HT1080 (cell line): ENCODE measurements around the gene KLK2. TPM values are rescaled to one million over a fixed set of nuclear protein-coding genes. Genes with fewer than 3 reads are reported as not detected.

ENCODE experiments used
- DNase-seq: peaks from one replicate; pipeline ENCODE4 v3.0.0-alpha.2; 2015; ENCODE audit warnings: low read depth
- polyA plus RNA-seq, 2 experiments: library from polyadenylated mRNA; depleted of rRNA; stranded (reverse); fragments of >200 nt; gene quantifications; 2 replicates each; pipeline ENCODE4 v1.2.3, GENCODE V29; 2015
- total RNA-seq: library from RNA; depleted of rRNA; stranded (reverse); fragments of >200 nt; shearing (Covaris generic); gene quantifications from 2 replicates; pipeline ENCODE4 v1.2.3, GENCODE V29; 2014; rRNA removed

The KLK2 gene
- not detected in 2 replicates for total RNA-seq
- 0.11 TPM in 1 of 2 replicates, not detected in the other for polyA plus RNA-seq (2015; cell fraction: cytosol; rRNA removed)
- polyA plus RNA-seq (2015; cell fraction: nucleus; rRNA removed): 0.67 and 1.1 TPM in 2 replicates

DNA sequence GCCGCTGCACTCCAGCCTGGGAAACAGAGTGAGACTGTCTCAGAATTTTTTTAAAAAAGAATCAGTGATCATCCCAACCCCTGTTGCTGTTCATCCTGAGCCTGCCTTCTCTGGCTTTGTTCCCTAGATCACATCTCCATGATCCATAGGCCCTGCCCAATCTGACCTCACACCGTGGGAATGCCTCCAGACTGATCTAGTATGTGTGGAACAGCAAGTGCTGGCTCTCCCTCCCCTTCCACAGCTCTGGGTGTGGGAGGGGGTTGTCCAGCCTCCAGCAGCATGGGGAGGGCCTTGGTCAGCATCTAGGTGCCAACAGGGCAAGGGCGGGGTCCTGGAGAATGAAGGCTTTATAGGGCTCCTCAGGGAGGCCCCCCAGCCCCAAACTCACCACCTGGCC lies at the start of gene KLK2:
Gene KLK2 (plus strand): TSS at position 384 of the 400 bp plus-strand sequence. CDS start 35 bp downstream, outside the sequence.
- DNase-seq: no peak

DNA sequence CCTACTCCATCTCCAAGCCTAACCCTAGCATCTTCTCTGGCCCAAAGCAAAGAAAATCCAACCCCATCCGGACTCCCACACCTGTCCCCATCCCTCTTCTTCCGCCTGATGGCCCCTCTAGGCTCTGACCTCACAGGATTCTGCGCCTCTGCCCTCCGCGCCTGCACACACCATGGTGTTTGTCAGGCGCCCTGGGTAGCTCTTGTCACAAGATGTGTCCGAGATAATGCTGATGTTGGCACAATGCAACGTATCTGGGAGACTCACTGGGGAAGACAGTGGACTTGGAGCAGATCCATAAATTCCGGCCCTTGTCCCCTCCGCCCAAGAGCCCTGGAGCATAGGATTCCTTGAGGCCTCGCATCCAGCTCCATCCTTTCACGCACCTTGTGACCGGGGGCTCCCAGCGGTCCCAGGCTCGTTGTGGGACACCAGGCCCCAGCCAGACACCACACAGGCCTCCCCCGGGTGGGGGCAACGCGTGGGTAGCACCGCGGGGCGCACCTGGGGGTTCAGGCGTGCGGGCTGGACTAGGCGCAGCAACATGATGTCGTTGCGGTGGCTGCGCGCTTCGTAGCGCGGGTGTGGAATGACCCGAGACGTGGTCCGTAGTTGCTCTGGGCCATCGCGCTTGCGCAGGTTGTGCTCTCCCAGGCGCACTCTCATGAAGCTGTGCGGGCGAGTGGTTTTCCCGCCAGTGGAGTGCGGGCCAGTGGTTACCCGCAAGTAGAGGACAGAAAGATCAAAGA lies 46.6 kb upstream of the KLK2 start:
- DNase-seq: no peak

DNA sequence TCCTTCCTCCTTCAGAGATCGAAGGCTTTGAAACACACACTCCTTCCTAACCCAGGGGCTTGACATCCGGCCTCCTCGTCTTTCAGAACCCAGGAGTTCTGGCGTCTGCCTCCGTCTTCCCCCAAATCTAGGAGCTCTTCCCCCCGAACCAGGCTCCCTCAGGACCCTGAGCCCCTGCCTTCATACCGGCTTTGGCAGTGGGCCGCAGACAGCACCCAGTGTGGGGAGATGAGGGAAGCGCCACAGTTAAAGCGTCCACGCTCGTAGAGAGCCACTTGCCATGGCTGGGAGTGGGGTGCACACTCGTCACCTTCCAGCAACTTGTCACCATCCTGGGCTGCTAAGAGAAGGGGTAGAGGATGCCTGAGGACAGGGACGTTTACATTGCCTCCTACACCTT lies 45.8 kb upstream of the KLK2 start:
- DNase-seq: no peak

DNA sequence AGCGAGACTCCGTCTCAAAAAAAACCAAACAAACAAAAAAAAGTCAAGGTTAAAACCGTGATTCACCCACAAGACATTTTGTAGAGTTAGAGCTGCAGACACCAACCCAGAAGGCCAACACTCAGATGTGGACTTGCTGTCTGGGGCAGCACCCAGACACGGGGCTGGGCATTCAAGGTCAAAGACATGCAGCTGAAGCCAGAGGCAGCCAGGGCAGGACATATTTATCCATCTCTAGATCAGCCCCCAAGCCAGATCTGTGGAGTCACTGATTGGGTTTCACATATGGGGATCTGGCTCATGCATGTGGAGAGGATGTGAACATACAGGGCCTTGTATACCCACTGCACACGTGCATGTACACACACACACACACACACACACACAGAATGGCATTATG lies 43.4 kb upstream of the KLK2 start:
- DNase-seq: peak; percentile 16

DNA sequence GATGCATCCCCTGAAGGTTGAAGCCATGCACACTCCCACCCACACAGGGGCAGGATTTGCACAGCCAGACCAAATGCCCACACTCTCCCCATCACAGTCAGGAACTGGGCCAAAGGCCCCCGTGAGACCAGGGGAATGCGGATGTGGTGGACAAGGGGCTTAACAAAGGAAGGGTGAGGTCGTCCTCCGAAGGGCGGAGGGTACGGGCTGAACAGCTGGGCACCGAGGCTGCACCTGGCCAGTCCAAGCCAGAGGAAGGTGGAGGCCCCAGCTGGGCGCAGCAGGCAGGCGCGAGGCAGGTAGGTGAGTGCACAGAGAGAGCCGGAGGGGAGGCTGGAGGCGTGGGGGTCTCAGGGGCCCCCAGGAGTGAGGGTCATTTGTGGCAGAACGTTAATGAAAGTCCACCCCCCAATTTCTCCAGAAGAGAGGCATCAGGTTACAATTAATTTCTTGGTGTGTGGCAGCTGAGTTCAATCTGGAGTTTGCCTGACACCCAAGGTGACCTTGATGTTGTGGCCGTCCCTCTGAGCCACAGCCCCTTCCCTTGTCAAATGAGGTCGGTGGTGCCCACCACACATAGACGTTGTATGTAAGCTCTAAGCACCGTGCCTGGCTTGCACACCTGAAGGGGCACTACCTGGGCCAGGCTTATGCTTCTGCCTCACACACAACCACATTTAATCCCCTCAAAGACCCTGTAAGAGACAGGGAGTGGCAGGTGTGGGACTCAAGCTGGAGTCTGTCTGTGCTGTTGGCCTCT lies 42.8 kb upstream of the KLK2 start:
- peak; percentile 41 for DNase-seq

DNA sequence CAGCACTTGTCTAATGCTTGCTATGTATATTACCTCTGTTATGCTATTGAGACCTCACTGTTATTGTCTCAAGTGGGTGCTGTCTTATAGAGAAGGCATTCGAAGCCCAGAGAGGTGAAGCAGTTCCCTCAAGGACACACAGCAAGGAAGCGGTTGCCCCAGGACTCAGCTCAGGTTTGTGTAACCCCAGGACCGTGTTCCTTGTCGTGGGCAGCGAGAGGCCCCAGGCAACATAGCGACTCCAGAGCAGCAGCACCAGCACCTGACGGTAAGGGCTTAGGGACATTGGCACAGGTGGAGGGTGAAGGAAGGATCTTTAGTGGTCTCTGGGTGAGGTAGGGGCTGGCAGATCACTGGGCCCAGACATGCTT lies 42.2 kb upstream of the KLK2 start:
- DNase-seq: no peak

DNA sequence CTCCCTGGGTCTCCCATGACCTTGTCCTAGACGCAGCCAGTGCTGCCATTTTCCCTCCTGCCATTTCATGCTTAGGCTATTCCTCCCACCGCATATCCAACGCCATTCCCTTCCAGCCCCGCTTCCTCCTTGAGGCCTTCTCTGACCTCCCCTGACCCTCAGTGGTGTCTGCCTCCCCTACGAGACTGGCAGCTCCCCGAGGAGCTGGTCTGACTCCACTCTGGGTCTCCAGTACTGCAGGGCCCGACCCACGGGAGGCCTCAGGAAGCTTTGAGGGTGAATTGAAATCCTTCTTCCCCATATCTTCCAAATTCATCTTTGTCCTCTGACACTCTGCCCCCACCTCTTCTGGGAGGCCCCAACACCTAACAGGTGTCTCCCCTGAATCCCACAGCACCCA lies 40.6 kb upstream of the KLK2 start:
- no peak for DNase-seq

DNA sequence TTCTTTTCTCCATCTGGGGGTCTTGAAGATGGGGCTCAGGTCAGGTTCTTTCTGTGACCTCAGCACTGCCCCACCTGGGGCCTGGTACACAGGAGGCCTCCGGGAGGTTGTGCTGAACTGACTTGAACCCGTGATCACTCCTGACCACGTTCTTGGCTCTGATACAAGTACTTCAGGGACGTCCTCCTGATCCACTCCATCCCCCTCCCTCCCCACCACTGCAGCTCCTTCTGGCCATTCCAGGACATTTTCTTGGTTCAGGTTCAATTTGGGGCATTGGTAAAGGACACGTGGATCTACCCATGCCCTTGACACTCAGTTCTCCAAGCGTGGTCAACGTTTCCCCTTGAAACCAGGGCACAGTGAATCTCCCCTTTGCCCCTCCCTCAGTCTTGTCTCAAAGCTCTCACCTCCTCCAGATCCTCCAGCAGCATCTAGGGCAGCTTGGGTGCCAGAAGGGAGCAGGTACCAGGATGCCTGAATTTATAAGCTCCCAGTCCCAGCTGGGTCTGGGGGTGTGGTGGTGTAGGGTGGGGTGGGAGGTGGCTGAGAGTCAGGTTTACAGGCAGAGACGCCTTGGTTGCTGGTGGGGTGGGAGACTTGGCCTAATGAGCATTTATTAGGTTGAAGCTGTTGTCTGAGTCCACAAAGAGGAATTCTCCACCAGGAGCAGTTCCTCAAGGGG lies 40.0 kb upstream of the KLK2 start, which contains the start of gene KLK15:
Gene KLK15 (minus strand): TSS at position 458 of the 685 bp plus-strand sequence. CDS start 2,082 bp downstream, outside the sequence.
- no peak for DNase-seq

DNA sequence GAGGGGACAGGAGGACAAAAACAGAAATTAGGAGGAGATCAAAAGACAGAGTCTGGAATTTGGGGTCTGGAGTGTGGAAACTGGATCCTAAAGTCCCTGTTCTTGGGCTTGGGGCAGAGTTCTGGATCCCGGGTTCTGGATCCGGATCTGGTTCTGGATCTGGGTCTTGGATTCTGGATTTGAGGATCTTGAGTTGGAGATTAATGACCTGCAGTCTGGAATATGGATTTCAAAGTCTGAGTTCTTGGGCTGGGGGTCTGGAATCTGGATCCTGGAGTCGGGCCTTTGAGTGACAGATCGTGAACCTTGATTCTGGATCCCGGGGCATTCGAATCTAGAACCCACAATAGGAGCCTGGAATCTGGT lies 39.5 kb upstream of the KLK2 start:
- no peak for DNase-seq

DNA sequence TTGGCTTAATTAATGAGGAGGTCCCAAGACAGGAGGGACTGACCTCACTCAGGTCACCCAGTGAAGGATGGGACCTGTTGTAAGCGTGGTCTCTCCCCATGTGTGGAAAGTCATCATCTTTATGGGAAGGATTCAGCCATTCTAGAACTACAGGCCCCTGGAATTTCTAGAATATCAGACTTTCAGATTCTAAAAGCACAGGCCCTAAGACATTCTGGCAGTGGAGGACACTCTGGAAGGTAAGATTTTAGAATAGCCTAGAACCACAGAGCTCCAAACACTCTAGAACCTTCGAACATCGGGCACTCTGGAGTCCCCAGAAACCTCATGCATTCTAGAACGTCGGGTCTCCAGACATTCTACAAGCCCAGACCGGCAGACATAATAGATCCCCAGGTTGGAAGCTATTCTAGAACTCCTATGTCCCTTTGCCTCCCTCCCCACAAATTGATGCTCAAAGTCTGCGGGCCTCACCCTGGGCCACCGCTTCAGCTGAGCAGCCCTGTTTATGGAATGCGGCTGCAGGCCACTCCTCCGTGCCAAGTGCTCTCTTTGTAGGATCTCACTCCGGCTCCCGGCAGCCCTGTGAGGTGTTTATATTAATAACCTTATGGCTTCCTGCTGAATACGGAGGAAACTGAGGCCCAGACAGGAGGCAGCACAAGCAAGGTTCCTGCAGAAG lies 38.0 kb upstream of the KLK2 start:
- no peak for DNase-seq

DNA sequence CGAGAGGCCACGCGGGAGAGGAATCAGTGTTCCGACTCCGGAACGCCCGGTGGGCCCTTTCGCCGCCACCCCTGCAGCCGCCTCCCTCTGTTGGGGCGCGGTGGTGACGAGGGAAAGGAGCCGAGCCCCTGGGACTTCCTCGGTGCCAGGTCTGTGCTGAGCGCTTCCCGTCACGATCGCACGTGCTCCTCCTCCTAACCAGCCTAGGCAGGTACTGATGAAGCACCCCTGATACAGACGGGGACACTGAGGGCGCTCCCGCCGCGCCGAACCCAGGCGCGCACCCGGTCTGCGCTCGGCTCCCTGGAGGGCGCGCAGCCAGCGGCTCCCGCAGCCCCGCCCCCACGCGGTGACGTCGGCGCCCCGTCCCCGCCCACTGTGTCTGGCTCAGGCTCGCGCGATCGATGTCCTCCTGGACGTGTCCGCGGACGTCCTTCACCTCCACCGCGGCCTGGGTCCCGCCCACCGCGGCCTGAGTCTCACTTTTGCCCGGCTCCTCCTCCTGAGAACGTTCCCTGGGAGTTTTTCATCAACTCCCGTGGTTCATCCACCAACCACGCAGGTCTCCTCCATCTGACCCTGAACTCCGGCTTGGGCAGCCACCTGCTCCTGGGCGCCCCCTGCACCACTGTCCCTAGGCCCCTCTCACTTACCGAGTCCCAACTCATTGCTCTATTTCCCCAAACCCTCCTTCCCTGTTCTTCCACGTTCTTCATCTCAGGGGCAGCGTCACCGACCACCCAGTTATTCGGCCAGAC lies 37.3 kb upstream of the KLK2 start:
- DNase-seq: peak; percentile 48

DNA sequence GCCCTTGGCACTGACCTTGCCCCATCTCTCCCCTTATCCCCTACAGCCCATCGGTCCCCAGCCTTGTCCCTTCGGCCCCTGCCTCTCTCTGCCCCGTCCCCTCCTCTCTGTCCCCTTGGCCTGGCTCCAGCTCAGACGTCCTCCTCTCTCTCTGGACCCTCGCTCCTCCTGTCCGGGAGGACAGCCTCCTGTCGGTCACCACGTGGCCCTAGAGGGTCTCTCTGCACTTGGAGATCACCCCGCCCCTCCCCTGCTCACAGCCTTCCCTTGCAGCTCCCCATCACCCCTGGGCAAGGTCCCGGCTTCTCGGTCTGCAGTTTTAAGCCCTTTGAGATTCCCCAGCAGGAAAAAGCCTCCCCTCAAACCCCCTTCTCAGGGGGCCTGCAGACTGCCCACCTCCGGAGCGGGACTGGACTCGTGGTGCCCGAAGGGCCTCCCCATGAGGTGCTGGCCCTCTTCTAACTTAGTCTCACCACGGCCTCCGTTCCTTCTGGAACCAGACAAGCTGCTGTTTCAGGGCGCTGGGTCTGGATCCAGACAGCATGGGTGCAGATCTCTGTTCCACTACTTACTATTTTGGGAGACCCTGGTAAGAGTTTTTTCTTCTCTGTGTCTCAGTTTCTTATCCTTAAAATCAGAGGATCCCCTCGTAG lies 36.6 kb upstream of the KLK2 start:
- DNase-seq: no peak

DNA sequence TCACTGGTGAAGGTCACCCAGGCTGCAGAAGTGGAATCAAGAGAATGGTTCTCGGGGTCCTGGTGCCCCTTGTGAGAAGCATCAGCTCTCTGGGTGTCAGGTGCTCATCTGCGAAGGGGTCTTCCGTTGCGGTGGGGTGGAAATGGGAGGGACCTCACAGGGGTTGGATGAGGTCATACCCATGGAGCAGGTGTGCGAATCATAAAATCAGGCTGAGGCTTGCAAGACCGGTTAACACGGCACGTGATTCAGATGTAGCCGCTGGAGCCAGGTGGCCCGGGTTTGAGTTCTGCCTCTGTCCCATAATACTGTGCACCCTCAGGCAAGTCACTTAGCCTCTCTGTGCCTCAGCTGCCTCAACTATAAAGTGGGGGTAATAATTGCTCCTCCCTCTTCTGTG lies 35.9 kb upstream of the KLK2 start:
- DNase-seq: no peak

DNA sequence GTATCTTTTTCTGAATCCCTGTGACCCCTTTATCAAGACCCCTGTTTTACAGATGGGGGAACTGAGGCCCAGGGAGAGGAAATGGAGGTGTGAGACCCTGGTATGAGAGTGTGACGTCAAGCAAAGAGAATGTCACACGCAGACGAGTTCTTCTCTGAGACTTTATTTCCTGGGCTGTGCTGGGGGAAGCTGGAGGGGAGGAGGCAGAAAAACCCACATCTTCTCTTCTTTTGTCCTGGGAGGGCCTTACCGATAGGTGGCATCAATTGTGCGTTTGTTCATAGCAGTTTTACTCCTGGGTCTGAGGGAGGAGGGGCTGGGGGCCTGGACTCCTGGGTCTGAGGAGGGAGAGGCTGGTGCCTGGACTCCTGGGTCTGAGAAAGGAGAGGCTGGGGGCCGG lies 35.0 kb upstream of the KLK2 start:
- peak; percentile 28 for DNase-seq

DNA sequence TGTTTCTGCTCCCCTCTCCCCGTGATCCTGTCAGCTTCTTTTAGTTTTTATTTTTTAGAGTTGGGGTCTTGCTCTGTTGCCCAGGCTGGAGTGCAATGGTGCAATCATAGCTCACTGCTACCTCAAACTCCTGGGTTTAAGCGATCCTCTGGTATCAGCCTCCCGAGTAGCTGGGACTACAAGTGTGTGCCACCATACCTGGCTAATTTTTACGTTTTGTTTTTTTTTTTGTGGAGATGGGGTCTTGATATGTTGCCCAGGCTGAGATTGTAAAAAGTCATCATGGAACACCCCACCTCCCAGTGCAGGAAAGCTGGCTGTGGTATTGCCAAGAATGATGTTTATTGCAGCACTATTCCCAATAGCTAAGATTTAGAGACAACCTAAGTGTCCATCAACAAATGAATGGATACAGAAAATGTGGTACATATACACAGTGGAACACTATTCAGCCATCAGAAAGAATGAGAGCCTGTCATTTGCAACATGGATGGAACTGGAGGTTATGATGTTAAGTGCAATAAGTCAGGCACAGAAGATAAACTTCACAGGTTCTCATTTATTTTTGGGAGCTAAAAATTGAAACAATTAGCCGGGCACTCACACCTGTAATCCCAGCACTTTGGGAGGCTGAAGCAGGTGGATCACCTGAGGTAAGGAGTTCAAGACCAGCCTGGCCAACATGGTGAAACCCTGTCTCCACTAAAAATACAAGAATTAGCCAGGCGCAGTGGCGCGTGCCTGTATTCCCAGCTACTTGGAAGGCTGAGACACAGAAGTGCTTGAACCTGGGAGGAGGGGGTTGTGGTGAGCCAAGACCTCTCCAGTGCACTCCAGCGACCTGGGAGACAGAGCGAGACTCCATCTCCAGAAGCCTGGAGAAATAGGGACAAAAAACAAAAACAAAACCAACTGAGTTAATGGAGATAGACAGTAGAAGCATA lies 33.3 kb upstream of the KLK2 start:
- no peak for DNase-seq

DNA sequence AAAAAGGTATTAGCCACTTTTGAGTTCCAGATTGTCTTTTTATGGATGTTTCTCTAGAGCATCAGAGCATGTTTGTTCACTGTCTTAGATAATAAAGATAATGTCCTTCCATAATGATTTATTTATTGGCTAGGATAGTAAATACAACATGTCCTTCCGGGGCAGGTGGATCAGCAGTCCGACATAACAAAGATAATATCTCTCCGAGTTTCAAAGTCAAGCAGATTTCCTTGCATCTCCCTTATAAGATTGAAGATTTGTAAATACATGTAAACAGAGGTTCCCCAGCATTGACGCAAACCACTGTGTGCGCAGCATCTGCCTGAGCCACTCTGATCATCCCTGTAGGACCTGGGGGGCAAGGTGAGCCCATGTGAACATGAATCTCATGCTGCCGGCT lies 31.1 kb upstream of the KLK2 start:
- DNase-seq: no peak

DNA sequence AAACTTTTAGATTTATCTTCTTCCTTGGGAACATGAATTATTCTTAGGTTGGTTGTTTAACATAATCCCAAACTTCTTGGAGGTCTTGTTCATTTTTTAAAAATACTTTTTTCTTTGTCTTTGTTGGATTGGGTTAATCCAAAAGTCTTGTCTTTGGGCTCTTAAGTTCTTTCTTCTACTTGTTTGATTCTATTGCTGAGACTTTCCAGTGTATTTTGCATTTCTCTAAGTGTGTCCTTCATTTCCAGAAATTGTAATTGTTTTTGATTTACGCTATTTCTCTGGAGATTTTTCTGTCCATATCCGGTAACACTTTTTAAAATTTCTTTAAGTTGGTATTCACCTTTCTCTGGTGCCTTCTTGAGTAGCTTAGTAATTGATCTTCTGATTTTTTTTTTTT lies 30.0 kb upstream of the KLK2 start:
- DNase-seq: no peak

DNA sequence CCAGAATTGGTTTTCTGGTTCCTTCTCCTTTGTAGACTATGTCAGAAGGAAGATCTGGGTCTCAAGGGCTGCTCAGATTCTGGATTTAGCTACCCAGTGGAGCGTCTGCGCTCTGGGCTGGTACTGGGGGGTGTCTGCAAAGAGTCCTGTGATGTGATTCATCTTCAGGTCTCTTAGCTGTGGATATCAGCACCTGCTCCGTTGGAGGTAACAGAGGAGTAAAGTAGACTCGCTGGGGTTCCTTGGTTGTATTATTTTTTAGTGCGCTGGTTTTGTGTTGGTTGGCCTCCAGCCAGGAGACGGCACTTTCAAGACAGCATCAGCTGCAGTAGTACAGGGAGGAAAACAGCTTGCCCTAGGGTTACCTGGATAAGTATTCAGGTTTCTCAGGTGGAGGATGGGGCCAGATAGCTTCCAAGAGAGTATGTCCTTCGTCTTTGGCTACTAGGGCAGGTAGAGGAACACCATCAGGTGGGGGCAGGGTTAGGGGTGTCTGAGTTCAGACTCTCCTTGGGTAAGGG lies 29.5 kb upstream of the KLK2 start:
- no peak for DNase-seq
